ENCODE results near the gene TMEM79. TPM values are rescaled to one million over a fixed set of nuclear protein-coding genes. Genes with fewer than 3 reads are reported as not detected.

The TMEM79 gene
- total RNA-seq, 1 donor from 2014 or later = 6.1 TPM

GRCh38 chr1:156282479-156283222 lies 1.5 kb upstream of the TMEM79 start, which contains the start of gene SMG5:
Gene SMG5 (minus strand): TSS chr1:156282825. CDS start chr1:156282680, 145 bp downstream.
- Mint-ChIP-seq H3K36me3 (peaks cover 6% of the 10 kb centered on the region), H3K4me3 (peak within 1 kb of the TSS; percentile 86), H3K27ac (peak within 1 kb of the TSS; percentile 95), H3K9me3 (no peaks in the 10 kb centered on the region), H3K4me1 (peaks cover 33% of the 10 kb centered on the region), H3K27me3 (ENCODE audit: low read depth) (no peaks in the 10 kb centered on the region)
- DNase-seq (ENCODE audit: low spot score in 2 of 2, unreplicated experiment in 2 of 2) = peak; percentile 88 to 94
- TF ChIP-seq, protein P1, sequence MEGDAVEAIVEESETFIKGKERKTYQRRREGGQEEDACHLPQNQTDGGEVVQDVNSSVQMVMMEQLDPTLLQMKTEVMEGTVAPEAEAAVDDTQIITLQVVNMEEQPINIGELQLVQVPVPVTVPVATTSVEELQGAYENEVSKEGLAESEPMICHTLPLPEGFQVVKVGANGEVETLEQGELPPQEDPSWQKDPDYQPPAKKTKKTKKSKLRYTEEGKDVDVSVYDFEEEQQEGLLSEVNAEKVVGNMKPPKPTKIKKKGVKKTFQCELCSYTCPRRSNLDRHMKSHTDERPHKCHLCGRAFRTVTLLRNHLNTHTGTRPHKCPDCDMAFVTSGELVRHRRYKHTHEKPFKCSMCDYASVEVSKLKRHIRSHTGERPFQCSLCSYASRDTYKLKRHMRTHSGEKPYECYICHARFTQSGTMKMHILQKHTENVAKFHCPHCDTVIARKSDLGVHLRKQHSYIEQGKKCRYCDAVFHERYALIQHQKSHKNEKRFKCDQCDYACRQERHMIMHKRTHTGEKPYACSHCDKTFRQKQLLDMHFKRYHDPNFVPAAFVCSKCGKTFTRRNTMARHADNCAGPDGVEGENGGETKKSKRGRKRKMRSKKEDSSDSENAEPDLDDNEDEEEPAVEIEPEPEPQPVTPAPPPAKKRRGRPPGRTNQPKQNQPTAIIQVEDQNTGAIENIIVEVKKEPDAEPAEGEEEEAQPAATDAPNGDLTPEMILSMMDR (IDR thresholded peaks at IDR 0.05; ENCODE audit: unreplicated experiment) = no peak

- Mint-ChIP-seq H3K27ac (peak overlapping the region; percentile 95), H3K27me3 (ENCODE audit: low read depth) (no peaks in the 10 kb centered on the region), H3K4me1 (peaks cover 33% of the 10 kb centered on the region), H3K36me3 (peaks cover under 1% of the 10 kb centered on the region), H3K9me3 (no peaks in the 10 kb centered on the region), H3K4me3 (peak overlapping the region; percentile 86)
- DNase-seq (ENCODE audit: low spot score in 2 of 2, unreplicated experiment in 2 of 2) = no peak
- TF ChIP-seq, protein P1 (IDR thresholded peaks at IDR 0.05; ENCODE audit: unreplicated experiment) = no peak
These were observed 604 bp upstream of the TMEM79 start for GRCh38 chr1:156283521-156283920.

GRCh38 chr1:156284757-156285156 lies 632 bp downstream of the TMEM79 start:
- Mint-ChIP-seq H3K36me3 (peaks cover 3% of the 10 kb centered on the region), H3K4me1 (peaks cover 33% of the 10 kb centered on the region), H3K27me3 (ENCODE audit: low read depth) (no peaks in the 10 kb centered on the region), H3K4me3 (peak overlapping the region; percentile 86), H3K9me3 (no peaks in the 10 kb centered on the region), H3K27ac (no peak overlapping the region)
- DNase-seq (ENCODE audit: low spot score in 2 of 2, unreplicated experiment in 2 of 2) = no peak
- TF ChIP-seq, protein P1 (IDR thresholded peaks at IDR 0.05; ENCODE audit: unreplicated experiment) = no peak

DNA sequence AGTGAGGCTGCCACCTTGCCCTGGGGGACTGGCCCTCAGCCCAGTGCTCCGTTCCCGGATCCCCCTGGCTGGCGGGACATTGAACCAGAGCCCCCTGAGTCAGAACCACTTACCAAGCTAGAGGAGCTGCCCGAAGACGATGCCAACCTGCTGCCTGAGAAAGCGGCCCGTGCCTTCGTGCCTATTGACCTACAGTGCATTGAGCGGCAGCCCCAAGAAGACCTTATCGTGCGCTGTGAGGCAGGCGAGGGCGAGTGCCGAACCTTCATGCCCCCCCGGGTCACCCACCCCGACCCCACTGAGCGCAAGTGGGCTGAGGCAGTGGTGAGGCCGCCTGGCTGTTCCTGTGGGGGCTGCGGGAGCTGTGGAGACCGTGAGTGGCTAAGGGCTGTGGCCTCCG lies 1.3 kb downstream of the TMEM79 start:
- DNase-seq (ENCODE audit: low spot score in 2 of 2, unreplicated experiment in 2 of 2) = no peak
- TF ChIP-seq, protein P1 (IDR thresholded peaks at IDR 0.05; ENCODE audit: unreplicated experiment) = no peak
- peaks cover 3% of the 10 kb centered on the region for H3K36me3 Mint-ChIP-seq

DNA sequence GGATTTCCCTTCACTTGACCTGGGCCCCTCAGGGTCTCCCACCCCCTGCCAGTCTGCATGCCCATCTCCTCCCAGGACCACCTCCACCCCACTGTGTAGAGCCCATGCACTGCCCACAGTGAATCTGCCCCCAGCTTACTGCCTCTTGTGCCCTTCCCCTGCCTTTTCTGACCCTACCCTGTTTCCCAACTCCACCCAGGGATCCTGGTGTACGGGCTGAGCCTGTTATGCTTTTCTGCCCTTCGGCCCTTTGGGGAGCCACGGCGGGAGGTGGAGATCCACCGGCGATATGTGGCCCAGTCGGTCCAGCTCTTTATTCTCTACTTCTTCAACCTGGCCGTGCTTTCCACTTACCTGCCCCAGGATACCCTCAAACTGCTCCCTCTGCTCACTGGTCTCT lies 1.9 kb downstream of the TMEM79 start:
- Mint-ChIP-seq H3K36me3 (peaks cover 3% of the 10 kb centered on the region), H3K9me3 (no peaks in the 10 kb centered on the region), H3K27me3 (ENCODE audit: low read depth) (no peaks in the 10 kb centered on the region), H3K4me1 (peaks cover 29% of the 10 kb centered on the region), H3K4me3 (no peak overlapping the region), H3K27ac (no peak overlapping the region)
- TF ChIP-seq, protein P1 (IDR thresholded peaks at IDR 0.05; ENCODE audit: unreplicated experiment) = no peak
- DNase-seq (ENCODE audit: low spot score in 2 of 2, unreplicated experiment in 2 of 2) = no peak

More for the DNA sequence above, 1.3 kb downstream of the TMEM79 start:
- Mint-ChIP-seq H3K27me3 (ENCODE audit: low read depth) (no peaks in the 10 kb centered on the region), H3K9me3 (no peaks in the 10 kb centered on the region), H3K27ac (no peak overlapping the region), H3K4me3 (no peak overlapping the region), H3K4me1 (peaks cover 33% of the 10 kb centered on the region)
